Measurements from ENCODE around the gene SCLT1. TPM values are rescaled to one million over a fixed set of nuclear protein-coding genes. Genes with fewer than 3 reads are reported as not detected.
"Not testable (repeated sequence)": the region's sequence is repeated elsewhere in the genome, so short reads cannot be mapped to it uniquely, and the experiment has no call there.

The SCLT1 gene
- polyA plus RNA-seq (ENCODE audit: insufficient read length in 10 of 10) = 10 to 100 TPM in 5 of 10 donors, 1 to 10 TPM in 5; 7.5 to 13.3 (median 9.7) TPM
- long read RNA-seq, donor 1, partial matches to known transcripts = 0 of 2 reads
- long read RNA-seq, donor 1, other reads (novel, unspliced or antisense) = 0 of 2 reads
- long read RNA-seq, donor 2, partial matches to known transcripts = 0 of 2 reads
- long read RNA-seq, donor 2, other reads (novel, unspliced or antisense) = 0 of 2 reads
- long read RNA-seq, donor 3 = 0 reads
- long read RNA-seq, donor 4, partial matches to known transcripts = 0 of 2 reads
- long read RNA-seq, donor 4, other reads (novel, unspliced or antisense) = 0 of 2 reads
- long read RNA-seq, donor 5, partial matches to known transcripts = 0 of 2 reads
- long read RNA-seq, donor 5, other reads (novel, unspliced or antisense) = 0 of 2 reads
- long read RNA-seq, donor 6, partial matches to known transcripts = 0 of 2 reads
- long read RNA-seq, donor 6, other reads (novel, unspliced or antisense) = 0 of 2 reads
- long read RNA-seq, donor 7 = 0 reads
- long read RNA-seq, donor 8, partial matches to known transcripts = 0 of 1 reads
- long read RNA-seq, donor 8, other reads (novel, unspliced or antisense) = 0 of 1 reads
- long read RNA-seq, donor 9 = 0 reads

GRCh38 chr4:129093191-129093920 is at the start of gene SCLT1:
TSS of gene SCLT1 (minus strand) at chr4:129093539. CDS start at chr4:129093103, 436 bp downstream.
- DNase-seq = peak; percentile 99

- DNase-seq = peak in 1 of 3 donors; percentile 10
These were observed 47.2 kb upstream of the SCLT1 start for GRCh38 chr4:129140521-129140920.

GRCh38 chr4:129138810-129139496 is 45.6 kb upstream of the SCLT1 start:
- no peak for DNase-seq

- DNase-seq = no peak
These were observed 43.1 kb upstream of the SCLT1 start for GRCh38 chr4:129136433-129136832.

- DNase-seq = no peak
These were observed 38.0 kb upstream of the SCLT1 start for GRCh38 chr4:129131343-129131742.

- no peak for DNase-seq
These were observed 35.8 kb upstream of the SCLT1 start for GRCh38 chr4:129129143-129129542.

- not testable (repeated sequence) for DNase-seq
These were observed 33.3 kb upstream of the SCLT1 start for GRCh38 chr4:129126614-129127013.

GRCh38 chr4:129117705-129118104 is 24.4 kb upstream of the SCLT1 start:
- no peak for DNase-seq

GRCh38 chr4:129113919-129114318 is 20.6 kb upstream of the SCLT1 start:
- no peak for DNase-seq

GRCh38 chr4:129113434-129113833 is 20.1 kb upstream of the SCLT1 start:
- no peak for DNase-seq

GRCh38 chr4:129111919-129112318 is 18.6 kb upstream of the SCLT1 start:
- no peak for DNase-seq

GRCh38 chr4:129110931-129111330 is 17.6 kb upstream of the SCLT1 start:
- DNase-seq = no peak

GRCh38 chr4:129109965-129110824 is 16.9 kb upstream of the SCLT1 start:
- DNase-seq = peak in 1 of 3 donors; percentile 26

- no peak for DNase-seq
These were observed 5.2 kb upstream of the SCLT1 start for GRCh38 chr4:129098531-129099001.

GRCh38 chr4:129095811-129096454 is 2.6 kb upstream of the SCLT1 start, which contains the start of gene C4orf33:
TSS of gene C4orf33 (plus strand) at chr4:129096152. CDS start at chr4:129102611, 6,459 bp downstream.
- peak; percentile 72 to 94 (median 82) for DNase-seq

- peak in 1 of 3 donors; percentile 10 for DNase-seq
These were observed 1.0 kb upstream of the SCLT1 start for GRCh38 chr4:129094347-129094746.

- peak in 1 of 3 donors; percentile 27 for DNase-seq
These were observed 628 bp downstream of the SCLT1 start for GRCh38 chr4:129092631-129093190.

- no peak for DNase-seq
These were observed 5.8 kb downstream of the SCLT1 start for GRCh38 chr4:129087516-129087915.

- DNase-seq = no peak
These were observed 7.9 kb downstream of the SCLT1 start for GRCh38 chr4:129085472-129085871.

- no peak for DNase-seq
These were observed 11.0 kb downstream of the SCLT1 start for GRCh38 chr4:129082302-129082701.

Data from muscle of back (tissue), 13 donors.